GM13976 (cell line): ENCODE measurements around the gene SAMD11.

Source experiments
- DNase-seq: peaks from one replicate; pipeline ENCODE4 v3.0.0; 2012; ENCODE audit warnings: low spot score
- in situ Hi-C: fragments of 300-500 bp; cut with MboI; formaldehyde crosslinking; loops from one replicate; pipeline ENCODE4 v1.12.0; 2022; ENCODE audit warnings: low sequenced_read_pairs, mixed read lengths, inconsistent platforms; ENCODE audit not compliant: unreplicated experiment
- TF ChIP-seq, protein P1 (sequence below): IDR thresholded peaks from 2 replicates; pipeline ENCODE4 v1.5.1; 2012; ENCODE audit warnings: borderline replicate concordance, mild to moderate bottlenecking; ENCODE audit not compliant: insufficient read depth; ENCODE audit errors: extremely low read depth, missing control alignments, control extremely low read depth

Gene SAMD11

DNA sequence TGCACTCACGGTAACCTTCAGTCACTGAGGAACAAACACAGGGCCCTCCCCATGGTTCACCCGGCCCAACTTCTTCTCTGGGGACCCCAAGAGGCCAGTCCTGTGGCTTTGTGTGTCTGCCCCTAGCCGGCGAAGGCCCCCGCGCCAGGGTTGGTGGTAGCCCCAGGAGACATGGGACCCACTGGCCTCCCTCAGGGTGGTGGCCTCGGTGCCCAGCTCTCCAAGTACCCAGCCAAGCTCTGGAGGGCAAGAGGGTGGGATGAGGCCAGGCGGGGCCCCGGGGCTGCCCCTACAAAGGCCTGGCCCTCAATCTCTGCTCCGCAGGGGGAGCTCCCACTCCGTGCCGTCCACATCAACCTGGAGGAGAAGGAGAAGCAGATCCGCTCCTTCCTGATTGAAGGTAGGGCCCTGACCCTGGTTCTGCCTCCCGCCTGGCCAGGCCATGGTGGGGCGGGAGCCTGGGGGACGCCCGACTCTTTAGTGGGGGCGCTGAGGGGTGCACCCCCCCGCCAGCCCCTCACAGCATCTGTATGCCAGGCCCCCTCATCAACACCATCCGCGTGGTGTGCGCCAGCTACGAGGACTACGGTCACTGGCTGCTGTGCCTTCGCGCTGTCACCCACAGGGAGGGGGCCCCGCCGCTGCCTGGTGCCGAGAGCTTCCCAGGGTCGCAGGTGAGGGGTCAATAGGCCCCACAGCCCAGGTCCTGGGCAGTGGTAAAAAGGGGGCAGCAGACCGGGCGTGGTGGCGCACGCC lies 48.2 kb downstream of the SAMD11 start:
- TF ChIP-seq, protein P1, sequence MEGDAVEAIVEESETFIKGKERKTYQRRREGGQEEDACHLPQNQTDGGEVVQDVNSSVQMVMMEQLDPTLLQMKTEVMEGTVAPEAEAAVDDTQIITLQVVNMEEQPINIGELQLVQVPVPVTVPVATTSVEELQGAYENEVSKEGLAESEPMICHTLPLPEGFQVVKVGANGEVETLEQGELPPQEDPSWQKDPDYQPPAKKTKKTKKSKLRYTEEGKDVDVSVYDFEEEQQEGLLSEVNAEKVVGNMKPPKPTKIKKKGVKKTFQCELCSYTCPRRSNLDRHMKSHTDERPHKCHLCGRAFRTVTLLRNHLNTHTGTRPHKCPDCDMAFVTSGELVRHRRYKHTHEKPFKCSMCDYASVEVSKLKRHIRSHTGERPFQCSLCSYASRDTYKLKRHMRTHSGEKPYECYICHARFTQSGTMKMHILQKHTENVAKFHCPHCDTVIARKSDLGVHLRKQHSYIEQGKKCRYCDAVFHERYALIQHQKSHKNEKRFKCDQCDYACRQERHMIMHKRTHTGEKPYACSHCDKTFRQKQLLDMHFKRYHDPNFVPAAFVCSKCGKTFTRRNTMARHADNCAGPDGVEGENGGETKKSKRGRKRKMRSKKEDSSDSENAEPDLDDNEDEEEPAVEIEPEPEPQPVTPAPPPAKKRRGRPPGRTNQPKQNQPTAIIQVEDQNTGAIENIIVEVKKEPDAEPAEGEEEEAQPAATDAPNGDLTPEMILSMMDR, result no peak
- no peak for DNase-seq
- in situ Hi-C loops, result no loop called here

DNA sequence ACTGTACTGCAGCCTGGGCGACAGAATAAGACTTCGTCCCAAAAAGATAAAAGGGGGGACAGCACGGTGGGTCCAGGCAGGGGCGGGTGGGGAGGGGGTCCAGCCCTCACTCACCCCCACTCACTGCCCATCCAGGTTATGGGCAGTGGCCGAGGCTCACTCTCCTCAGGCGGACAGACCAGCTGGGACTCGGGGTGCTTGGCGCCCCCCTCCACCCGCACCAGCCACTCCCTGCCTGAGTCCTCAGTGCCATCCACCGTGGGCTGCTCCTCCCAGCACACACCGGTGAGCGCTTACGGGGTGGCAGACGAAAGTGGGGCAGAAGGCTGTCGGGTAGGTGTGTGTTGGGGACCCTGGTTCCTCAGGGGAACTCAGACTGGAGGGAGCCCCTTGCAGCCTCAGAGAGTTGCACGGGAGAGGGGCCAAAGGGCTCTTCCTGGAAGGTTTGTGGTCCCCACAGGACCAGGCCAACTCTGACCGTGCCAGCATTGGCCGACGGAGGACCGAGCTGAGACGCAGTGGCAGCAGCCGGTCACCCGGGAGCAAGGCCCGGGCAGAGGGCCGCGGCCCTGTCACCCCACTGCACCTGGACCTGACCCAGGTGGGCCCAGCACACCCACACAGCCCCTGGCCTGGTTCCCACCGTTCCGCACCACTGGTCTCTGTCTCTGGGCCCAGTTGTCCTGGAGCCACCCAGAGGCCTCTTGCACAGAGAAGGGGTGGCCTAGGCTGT lies 49.2 kb downstream of the SAMD11 start:
- TF ChIP-seq, protein P1, result no peak
- in situ Hi-C loops, result no loop called here
- no peak for DNase-seq

- in situ Hi-C loops, result no loop called here
- TF ChIP-seq, protein P1, result no peak
- DNase-seq, result no peak
Measured at GRCh38 chr1:973459-974292, 50.0 kb downstream of the SAMD11 start.

DNA sequence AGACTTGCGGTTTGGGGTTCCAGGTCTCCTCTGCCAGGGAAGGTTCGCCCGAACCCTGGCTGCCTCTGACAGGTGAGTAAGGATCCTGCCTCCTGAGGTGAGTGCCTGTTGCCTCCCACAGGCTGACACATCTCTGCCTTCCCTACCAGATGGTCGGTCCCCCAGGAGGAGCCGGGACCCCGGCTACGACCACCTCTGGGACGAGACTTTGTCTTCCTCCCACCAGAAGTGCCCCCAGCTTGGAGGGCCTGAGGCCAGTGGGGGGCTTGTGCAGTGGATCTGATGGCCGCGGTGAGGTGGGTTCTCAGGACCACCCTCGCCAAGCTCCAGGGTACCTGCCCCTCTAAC lies 50.5 kb downstream of the SAMD11 start:
- DNase-seq, result no peak
- TF ChIP-seq, protein P1, result no peak
- in situ Hi-C loops, result no loop called here

GRCh38 chr1:974687-975328 lies 51.1 kb downstream of the SAMD11 start:
- TF ChIP-seq, protein P1, result no peak
- in situ Hi-C loops, result no loop called here
- DNase-seq, result no peak

DNA sequence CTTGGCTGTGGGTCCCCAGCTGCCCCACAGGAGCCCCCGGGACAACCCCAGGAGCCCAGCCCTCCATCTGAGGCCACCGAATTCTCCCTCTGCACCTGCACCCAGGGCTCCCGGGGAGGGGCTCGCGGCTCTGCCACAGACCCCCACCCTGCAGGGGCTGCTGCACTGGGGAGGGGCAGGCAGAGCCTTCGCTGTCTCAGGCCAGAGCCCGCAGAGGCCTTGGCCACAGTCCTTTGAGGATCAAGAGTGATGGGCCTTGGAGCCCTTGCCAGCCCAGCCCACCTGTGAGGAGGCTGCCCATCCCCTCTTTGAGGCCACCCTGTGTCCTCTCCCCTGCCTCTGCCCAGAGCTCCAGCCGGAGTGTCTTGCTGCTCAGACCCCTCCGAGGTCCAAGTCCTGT lies 51.6 kb downstream of the SAMD11 start:
- TF ChIP-seq, protein P1, result no peak
- in situ Hi-C loops, result no loop called here
- no peak for DNase-seq
